ENCODE measurements around the gene FATE1.

GRCh38 chrX:151746502-151746901 is 30.7 kb downstream of the FATE1 start:
- TF ChIP-seq CTCF (conservative IDR thresholded peaks at IDR 0.05 in 1 of 2, IDR thresholded peaks at IDR 0.05 in 1 of 2; ENCODE audit: extremely low read depth in 1 of 2, insufficient read depth in 1 of 2, low read depth in 1 of 2, low read length in 2 of 2) (no peak), EZH2 (IDR thresholded peaks at IDR 0.05; ENCODE audit: borderline replicate concordance, low read length) (no peak)

All from mammary epithelial cell (primary cell).